ENCODE measurements around the gene HP. TPM values are rescaled to one million over a fixed set of nuclear protein-coding genes. Genes with fewer than 3 reads are reported as not detected.
"Not testable (repeated sequence)": the region's sequence is repeated elsewhere in the genome, so short reads cannot be mapped to it uniquely, and the experiment has no call there.

Gene HP
- 1 to 10 TPM in 2 of 4 donors, under 1 TPM in 2; 0.25 to 2.2 (median 0.87) TPM for polyA plus RNA-seq (ENCODE audit: insufficient read length in 4 of 4)

- DNase-seq (ENCODE audit: low read depth in 4 of 4, low spot score in 2 of 4): not testable (repeated sequence)
Observed at GRCh38 chr16:72054254-72054847, at the start of gene HP. Gene HP (plus strand): TSS chr16:72054505. CDS start chr16:72054653, 148 bp downstream.

- not testable (repeated sequence) for DNase-seq (ENCODE audit: low read depth in 4 of 4, low spot score in 2 of 4)
Observed at GRCh38 chr16:72008065-72008423, 46.3 kb upstream of the HP start.

GRCh38 chr16:72008424-72009216, 45.7 kb upstream of the HP start, which contains the start of gene DHODH:
Gene DHODH (plus strand): TSS chr16:72008744. CDS start chr16:72008765, 21 bp downstream.
- peak; percentile 82 to 95 (median 88) for DNase-seq (ENCODE audit: low read depth in 4 of 4, low spot score in 2 of 4)

GRCh38 chr16:72009779-72010178, 44.5 kb upstream of the HP start:
- no peak for DNase-seq (ENCODE audit: low read depth in 4 of 4, low spot score in 2 of 4)

- DNase-seq (ENCODE audit: low read depth in 4 of 4, low spot score in 2 of 4): no peak
Observed at GRCh38 chr16:72012607-72013006, 41.7 kb upstream of the HP start.

GRCh38 chr16:72013389-72013788, 40.9 kb upstream of the HP start:
- DNase-seq (ENCODE audit: low read depth in 4 of 4, low spot score in 2 of 4): no peak

GRCh38 chr16:72013888-72014581, 40.3 kb upstream of the HP start:
- DNase-seq (ENCODE audit: low read depth in 4 of 4, low spot score in 2 of 4): no peak

GRCh38 chr16:72014675-72015074, 39.6 kb upstream of the HP start:
- DNase-seq (ENCODE audit: low read depth in 4 of 4, low spot score in 2 of 4): no peak

- DNase-seq (ENCODE audit: low read depth in 4 of 4, low spot score in 2 of 4): no peak
Observed at GRCh38 chr16:72015124-72015523, 39.2 kb upstream of the HP start.

- no peak for DNase-seq (ENCODE audit: low read depth in 4 of 4, low spot score in 2 of 4)
Observed at GRCh38 chr16:72018470-72018869, 35.8 kb upstream of the HP start.

GRCh38 chr16:72021043-72021442, 33.3 kb upstream of the HP start:
- no peak for DNase-seq (ENCODE audit: low read depth in 4 of 4, low spot score in 2 of 4)

GRCh38 chr16:72022127-72022526, 32.2 kb upstream of the HP start:
- no peak for DNase-seq (ENCODE audit: low read depth in 4 of 4, low spot score in 2 of 4)

- DNase-seq (ENCODE audit: low read depth in 4 of 4, low spot score in 2 of 4): no peak
Observed at GRCh38 chr16:72023962-72024361, 30.3 kb upstream of the HP start.

- DNase-seq (ENCODE audit: low read depth in 4 of 4, low spot score in 2 of 4): no peak
Observed at GRCh38 chr16:72024862-72025382, 29.4 kb upstream of the HP start.

- no peak for DNase-seq (ENCODE audit: low read depth in 4 of 4, low spot score in 2 of 4)
Observed at GRCh38 chr16:72025404-72026114, 28.7 kb upstream of the HP start.

GRCh38 chr16:72027669-72028378, 26.5 kb upstream of the HP start:
- DNase-seq (ENCODE audit: low read depth in 4 of 4, low spot score in 2 of 4): no peak

GRCh38 chr16:72029567-72030271, 24.6 kb upstream of the HP start:
- no peak for DNase-seq (ENCODE audit: low read depth in 4 of 4, low spot score in 2 of 4)

GRCh38 chr16:72033437-72033836, 20.9 kb upstream of the HP start:
- DNase-seq (ENCODE audit: low read depth in 4 of 4, low spot score in 2 of 4): no peak

GRCh38 chr16:72036098-72036497, 18.2 kb upstream of the HP start:
- DNase-seq (ENCODE audit: low read depth in 4 of 4, low spot score in 2 of 4): no peak

Data from left renal cortex interstitium (tissue), 4 donors.